ENCODE data around the gene PRXL2C.

DNA sequence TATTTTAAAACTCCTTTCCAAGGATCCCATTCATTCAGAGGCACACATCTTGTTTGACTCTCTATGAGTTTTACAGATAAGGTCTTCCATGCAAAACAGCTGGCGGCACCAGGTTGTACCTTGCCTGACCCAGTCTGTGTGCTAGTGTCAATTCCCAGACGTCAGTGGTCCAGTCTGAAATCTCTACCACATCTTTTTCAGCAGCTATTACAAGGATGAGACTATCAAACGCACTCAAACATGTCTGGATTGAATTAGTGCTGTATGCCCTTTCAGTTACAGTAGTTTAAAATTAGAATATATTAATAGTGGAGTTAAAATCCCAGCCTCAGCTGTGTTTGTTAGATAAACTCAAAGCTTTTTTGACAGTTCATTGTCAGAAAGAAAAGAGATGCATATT lies 47.1 kb downstream of the PRXL2C start:
- TF ChIP-seq POLR2A (IDR thresholded peaks at IDR 0.05; ENCODE audit: low read depth, low read length), result no peak
- TF ChIP-seq POLR2AphosphoS5 (IDR thresholded peaks at IDR 0.05; ENCODE audit: low read depth, low read length), result no peak
